HG02970 (cell line): ENCODE results near the gene PHAF1.
A peak's percentile ranks its signal among the peaks of the same experiment; 100 is the strongest.

Experiments
- ATAC-seq: cut with Tn5 transposase; IDR thresholded peaks from one replicate; pipeline ENCODE4 v1.9.1; 2021; ENCODE audit warnings: mild to moderate bottlenecking, moderate library complexity, moderate number of reproducible peaks; ENCODE audit not compliant: unreplicated experiment, low FRiP score

PHAF1 gene

DNA sequence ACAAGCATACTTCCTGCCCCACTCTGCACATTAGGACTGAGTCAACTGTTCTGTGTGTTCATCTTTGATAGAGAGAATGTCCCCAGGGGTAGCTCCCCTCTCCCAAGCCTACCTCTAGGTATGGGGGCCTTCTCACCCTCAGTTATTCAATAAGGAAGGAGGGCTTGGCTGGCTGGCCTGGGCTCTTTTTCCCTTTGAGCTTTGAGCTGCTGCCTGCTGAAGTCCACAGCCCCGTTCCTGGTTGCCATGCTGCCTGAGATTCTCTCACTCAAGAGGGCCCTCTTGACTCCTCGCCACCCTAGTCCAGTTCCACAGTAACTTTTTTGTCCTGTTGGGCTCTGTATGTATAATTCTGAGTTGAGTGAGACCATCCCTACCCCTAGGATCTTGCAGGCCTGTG, 36.0 kb downstream of the PHAF1 start:
- ATAC-seq = no peak

DNA sequence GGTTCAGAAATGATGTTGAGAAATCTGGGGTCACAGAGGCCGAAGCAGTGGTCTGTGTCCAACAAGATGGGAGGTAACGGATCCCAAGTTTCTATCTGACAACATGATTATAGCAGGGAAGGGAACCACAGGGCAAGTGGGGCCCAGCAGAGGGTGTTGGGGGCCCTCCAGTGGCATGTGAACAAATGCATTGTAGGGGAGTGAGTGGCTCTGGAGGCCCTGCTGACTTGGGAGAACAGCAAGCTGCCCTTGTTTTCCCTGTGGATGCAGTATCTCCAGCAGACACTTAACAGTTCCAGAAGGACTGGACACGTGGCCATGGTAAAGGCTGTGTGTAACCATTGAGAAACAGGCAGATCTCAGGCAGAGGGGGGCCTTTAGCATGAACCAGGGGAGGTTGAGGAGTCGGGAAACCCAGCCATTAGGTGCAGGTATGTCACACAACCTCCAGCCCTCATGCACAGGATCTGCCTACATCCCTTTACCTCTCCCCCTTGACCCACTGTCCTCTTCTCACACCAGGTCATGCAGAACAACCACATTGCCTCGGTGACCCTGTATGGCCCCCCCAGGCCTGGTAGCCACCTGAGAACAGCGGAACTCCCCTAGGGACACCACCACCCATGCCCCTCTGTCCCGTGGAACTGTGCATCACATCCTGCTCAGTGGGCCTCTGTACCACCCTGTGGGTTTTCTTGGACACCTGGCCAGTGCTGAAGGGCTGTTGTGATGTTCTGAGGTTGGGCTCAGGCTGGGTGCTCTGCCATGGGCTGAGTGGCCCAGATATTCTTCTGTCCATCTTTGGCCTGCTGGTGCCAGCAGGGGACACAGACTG, 37.0 kb downstream of the PHAF1 start:
- ATAC-seq = no peak

DNA sequence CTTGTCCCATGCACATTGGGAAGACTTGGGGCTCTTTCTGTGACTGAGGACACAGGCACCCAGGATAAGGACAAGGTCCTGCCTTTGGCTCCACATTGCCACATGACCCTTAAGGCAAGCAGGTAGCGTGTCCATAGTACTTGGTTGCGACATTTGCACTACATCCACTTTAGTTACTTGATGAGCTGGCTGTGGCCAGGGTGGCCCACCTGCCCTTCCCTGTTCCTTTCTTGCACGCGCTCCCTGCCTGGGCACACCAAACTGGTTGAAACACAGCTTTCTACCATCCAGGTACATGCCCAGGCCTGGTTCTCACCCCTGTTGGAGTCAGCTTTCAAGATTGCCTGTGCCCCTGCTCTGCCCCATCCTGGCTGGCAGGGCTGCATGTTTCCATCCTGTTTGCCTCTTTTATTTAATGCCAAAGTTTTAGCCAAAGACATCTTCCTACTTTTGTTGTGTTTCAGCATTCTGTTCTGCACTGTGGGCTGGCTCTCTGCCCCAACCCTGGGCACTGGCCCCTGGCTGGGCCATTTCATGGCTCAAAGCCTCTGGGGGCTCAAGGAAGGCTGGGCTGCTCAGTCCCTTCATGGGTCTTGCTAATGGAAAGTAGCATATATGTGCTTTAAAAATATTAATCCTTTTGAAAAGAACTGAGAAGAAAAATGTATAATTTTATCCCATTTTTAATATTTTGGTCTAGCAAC, 37.8 kb downstream of the PHAF1 start:
- ATAC-seq = no peak

DNA sequence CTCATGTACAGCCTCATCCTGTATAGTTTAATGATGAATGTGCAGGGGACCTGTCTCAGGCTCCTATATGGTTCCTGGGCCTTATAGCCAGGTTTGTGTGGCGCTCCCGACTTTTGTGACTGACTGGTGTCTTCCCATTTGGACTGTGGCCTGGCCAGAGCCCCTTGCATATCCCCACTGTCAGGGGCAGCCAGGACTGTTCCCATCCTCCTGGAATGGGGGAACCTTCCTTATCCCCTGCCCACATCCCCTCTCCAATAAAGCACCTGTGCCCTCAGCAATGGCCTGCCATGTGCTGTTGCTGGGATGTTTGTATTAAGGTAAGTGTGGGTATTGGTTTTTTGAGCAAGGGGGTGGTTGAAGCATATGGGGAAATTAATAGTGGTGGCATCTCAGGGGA, 38.5 kb downstream of the PHAF1 start:
- no peak for ATAC-seq

DNA sequence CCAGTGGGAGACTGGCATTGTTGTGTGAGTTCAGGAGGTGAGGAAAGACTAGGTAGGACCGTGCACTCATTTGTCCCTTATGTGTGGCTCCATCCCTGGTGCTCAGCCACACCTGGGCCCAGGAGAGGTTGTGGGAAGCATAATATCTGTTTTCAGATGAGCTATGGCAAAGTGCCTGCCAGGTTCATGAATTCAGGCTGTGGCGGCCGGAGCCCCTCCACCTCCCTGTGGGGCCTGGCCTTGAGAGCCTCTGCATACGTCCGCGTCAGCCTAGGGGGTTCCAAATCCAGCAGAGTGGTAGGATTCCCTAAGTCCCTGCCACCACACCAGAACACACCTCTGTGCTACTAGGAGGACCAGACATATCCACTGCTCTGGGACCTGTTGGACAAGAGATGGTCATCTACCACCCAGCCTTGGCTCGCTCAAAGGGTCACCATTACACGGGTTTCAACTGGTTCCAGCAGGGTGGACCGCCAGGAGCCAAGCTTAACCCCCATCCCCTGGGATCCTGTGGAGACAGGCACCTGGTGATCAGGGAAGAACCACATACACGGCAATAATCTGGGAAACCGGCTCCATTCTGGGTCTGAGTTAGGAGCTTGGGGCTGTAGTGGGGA, 39.0 kb downstream of the PHAF1 start:
- no peak for ATAC-seq

DNA sequence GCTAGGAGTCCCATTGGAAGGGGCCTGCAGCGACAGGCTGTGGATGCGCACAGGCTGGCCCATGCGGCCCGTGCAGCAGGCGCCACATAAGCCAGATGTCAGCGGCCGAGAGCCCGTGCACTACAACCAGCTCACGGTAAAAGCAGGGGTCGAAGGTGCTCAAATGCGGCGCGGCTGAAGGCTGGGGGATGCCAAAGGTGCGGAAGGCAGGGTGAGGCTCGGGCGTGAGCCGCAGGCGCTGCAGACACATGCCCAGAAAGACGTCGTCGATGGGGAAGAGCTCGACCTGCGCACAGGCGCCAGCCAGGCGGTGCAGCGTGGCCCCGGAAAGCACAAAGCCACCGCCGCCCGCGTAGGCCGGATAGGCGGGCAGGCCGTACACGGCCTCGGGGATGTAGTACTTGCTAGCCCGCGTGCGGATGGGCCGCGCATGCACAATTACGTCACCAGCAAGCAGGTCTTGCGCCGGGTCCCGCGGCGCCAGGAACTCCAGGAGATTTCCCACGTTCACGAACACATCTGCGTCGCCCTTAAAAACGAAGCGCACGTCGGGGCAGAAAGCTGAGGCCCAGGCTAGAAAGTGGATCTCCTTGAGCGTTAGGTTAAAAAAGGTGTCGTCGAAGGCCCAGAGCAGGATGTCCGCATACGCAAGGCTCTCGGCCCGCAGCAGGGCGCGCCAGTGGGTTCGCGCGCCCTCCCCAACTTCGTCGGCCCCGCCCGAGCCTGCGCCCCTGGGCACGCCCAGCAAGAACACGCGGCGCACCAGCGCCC, 39.7 kb downstream of the PHAF1 start:
- ATAC-seq = no peak

DNA sequence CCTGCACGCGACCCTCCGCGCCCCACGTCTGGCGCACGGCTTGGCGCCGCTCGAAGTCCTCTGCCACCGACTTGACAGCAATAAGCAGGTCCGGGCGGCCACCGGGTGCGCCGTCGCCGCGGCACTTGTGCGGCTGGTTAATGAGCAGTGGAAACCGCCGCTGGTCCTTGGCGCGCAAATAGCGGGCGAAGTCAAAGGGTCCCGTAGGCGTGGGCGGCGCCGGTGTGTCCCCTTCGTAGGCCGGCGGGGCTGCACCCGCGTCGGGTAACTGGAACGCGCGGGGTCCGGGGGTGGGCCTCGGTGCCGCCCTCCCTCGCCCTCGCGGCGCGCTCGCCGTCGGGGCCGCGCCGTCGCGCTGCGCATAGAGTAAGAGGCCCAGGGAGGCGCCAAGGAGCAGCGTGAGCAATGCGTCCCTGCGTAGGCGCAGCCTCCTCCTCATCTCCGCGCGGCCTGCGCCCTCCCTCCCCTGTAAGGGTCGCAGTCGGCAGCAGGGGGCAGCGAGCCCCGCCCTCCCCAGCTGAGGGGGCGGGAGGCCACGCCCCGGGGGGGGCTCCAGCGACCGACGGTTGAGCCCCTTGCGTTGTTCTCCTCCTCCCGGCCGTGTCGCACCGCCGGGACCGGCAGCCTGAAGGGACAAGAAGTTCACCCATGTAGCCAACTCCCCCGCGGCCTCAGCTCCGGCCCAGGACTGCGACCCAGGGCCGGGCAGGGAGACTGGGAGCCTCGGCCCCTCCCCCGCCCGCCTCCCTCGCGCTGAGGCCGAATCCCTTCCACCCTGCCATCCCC, 40.5 kb downstream of the PHAF1 start:
- ATAC-seq = no peak

DNA sequence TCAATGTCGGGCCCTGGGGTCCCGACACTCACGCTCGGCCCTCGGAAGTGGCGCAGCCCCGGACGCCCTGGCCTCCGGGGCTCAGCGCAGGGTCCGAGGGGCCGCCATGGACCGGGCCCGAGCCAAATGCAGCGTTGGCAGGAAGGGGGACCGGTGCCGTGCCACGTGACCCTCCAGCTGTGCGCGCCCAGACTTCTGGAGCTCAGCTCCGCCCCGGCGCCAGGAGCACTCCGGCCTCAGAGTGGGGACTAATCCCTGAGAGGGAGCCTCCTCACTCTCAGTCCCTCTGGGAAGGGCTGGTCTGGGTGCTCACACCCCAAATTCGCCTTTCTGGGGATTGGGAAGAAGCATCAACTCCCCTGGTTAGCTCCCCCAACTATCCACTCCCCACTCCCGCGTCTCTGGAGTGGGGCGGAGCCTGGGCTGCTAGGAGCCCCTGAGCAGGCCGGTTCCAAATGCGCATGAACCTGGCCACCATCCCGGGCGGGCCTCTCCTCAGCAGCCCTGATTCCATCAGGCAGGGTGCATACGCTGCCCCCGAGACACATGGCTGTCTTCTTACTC, 41.2 kb downstream of the PHAF1 start, which contains the start of gene B3GNT9:
B3GNT9 (minus strand) TSS at position 166 of the 564 bp plus-strand sequence. CDS start 513 bp downstream, outside the sequence.
- ATAC-seq = no peak

DNA sequence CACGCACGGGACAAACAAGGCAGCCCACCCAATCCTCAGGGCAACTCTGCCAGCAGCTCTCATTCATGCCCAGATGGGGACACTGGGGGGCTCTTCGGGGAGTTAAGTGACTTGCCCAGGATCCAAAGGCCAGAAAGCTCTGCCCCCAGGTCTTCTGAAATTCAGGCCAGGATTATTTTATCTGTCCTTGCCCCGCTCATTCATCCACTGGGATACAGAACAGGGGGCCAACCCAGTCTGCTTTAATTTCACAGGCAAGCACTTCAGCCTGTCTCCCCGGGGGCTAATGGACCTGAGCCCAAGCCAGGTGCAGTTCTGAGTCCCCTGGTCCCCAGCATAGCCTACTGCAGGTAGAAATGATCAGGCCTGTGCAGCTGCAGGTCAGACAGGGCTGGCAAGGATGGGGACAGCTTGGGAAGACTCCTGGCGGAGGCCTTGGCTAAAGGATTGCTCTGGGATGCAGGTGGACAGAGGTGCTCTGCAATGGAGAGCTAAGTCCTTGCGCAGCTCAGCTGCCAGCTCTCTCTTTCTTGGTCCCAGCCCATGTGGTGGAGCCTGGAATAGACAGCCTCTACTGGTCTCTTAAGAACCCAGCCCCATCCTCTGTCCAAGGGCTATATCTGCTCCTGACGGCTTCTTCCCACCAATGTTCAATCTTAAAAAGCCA, 41.8 kb downstream of the PHAF1 start:
- no peak for ATAC-seq

DNA sequence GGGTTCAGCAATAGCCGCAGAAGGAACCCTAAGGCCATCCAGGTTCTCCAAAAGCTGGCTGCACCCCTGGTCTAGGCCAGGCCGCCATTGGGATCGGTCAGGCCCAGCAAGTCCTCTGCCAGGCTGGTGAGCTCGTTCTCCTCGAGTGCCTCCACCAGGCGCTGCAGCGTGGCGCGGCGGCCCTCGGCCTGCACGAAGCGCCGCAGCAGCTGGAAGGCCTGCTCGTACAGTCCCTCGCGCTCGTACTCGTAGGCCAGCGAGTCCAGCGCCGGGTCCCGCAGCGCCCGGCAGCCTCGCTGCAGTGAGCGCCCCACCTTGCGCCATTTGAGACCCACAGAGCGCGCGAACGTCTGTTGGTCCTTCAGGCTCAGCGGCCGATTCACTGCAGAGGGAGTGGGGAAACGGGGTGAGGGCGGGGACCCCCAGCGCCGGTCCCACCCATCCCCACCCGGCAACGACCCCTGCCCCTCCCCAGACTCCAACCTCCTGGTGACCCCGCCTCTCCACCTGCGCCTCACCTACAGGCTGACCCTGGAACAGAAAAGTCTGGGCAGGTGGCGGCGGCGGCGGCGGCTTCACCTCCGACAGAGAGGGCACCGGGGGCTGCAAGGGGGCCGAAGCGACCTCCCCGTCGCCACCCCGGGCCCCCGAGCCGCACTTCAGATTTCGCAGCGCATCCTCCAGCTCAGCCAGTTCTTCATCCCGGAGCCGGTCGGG, 45.0 kb downstream of the PHAF1 start:
- ATAC-seq = no peak

DNA sequence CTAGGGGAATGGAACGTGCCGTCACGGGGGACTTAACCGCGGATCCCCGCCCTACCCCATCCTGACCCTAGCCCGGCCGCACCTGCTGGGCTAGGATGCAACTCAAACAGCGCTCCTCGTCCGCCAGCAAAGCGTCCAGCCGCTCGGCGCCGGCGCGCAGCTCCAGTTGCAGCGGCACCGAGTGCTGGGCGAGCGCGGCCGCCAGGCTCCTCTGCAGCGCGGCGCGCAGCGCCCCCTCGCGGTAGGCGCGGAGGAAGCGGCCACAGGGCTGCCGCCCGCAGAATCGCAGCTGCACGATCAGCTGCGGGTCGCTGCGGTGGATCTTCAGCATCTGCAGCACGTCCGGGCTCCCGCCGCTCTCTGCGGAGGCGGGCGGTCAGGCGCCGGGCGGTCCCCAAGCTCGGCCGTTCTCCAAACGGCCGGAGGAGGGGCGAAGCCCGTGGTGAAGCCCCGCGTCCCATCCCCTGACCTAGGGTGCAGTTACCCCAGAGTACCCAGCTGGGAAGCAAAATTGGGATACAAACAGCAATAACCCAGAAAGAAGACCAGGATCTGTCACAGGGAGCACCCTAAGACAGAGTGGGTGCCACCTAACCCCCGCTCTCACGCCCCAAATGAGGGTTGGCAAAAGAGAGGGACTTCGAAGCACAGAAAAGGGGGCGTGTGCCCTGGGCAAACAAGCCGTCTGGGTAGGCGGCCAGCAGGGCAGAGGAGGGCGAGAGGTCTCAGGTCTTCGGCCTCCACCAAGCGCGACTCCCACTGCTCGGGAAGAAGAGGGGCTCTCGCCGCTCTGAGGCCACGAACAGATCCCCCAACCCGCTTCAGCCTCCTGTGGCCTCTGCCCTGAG, 45.8 kb downstream of the PHAF1 start:
- ATAC-seq = no peak

DNA sequence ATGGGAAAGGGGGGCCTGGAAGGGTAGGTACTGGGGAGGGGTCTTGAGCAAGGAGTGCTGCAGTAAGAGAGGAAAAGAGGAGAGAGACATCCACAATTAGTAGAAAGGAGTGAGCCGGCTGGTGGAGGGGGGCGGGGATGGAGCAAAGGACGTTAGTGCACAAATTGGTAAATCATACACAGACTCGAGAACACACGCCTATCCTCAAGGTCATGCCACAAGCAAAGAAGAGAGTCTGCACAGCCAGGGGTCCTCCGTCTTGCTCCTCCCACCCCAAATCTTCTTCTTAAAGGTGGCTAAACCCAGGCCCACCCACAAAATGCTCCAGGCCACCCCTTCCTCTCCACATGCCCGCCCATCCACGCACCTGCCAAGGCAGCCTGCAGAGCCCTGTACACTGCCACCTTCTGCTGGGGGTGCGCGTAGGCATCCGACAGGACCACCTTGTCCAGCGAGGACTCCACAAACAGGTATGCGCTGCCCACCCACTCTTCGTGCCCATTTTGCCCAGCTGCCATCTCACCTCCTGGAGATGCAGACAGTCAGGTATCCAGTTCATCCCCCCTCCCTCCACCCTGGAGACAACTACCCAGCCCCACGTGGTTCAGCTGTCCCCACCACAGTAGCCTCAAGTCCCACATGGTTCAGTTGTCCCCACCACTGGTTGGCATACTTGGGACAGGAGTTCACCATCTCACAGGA, 46.6 kb downstream of the PHAF1 start:
- no peak for ATAC-seq

DNA sequence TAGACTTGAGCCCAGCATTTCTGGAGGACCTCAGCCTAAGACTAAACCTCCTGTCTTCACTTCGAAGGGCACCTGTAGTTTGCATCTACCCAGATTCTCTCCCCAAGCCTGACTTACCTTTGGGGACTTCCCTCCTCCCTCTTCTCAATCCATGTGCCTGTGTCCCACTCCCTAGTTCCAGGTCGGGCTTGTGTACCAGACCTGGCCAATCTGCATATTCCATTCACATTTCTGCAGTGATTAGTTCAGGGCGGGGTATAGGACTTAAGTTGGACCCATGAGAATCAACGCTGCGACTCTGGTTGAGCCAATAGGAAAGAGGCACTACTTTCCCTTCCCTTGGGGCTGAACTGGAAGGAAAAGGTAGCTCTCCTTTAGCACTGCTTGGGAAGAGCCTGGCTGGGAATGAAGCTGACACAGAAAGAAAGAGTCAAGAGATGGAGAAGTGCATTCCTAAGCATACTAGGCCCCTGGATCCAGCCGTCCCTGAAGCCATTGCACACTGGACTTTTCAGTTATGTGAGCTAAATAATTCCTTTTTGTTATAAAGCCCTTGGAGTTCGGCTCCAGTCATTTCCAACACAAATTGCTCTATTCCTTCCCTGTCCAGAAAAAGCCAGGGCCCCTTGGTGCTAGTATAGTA, 47.5 kb downstream of the PHAF1 start:
- no peak for ATAC-seq

DNA sequence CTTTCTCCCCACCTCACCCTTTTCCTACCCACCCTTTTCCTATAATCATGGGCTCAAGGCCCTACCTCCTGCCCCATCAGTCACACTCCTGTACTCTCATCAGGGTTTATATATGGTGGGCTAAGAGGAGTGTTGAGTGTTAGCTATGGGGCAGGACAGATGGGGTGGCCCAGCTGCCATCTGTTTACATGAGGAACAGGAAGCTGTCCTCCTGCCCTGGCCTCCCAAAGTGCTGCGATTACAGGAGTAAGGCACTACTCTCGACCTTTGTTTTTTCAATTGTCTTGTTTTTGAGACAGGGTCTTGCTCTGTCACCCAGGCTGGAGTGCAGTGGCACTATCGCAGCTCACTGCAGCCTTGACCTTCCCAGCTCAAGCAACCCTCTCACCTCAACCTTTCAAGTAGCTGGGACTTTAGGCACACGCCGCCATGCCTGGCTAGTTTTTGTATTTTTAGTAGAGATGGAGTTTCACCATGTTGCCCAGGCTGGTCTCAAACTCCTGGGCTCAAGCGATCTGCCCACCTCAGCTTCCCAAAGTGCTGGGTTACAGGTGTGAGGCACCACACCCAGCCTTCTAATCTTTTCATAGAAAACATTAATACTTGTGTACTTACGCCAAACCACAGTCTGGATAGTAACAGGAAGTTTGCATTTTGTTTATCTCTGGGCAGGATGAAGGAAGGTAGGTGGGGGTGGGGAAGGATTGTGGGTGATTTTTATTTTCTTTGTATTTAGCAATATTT, 48.3 kb downstream of the PHAF1 start:
- no peak for ATAC-seq

DNA sequence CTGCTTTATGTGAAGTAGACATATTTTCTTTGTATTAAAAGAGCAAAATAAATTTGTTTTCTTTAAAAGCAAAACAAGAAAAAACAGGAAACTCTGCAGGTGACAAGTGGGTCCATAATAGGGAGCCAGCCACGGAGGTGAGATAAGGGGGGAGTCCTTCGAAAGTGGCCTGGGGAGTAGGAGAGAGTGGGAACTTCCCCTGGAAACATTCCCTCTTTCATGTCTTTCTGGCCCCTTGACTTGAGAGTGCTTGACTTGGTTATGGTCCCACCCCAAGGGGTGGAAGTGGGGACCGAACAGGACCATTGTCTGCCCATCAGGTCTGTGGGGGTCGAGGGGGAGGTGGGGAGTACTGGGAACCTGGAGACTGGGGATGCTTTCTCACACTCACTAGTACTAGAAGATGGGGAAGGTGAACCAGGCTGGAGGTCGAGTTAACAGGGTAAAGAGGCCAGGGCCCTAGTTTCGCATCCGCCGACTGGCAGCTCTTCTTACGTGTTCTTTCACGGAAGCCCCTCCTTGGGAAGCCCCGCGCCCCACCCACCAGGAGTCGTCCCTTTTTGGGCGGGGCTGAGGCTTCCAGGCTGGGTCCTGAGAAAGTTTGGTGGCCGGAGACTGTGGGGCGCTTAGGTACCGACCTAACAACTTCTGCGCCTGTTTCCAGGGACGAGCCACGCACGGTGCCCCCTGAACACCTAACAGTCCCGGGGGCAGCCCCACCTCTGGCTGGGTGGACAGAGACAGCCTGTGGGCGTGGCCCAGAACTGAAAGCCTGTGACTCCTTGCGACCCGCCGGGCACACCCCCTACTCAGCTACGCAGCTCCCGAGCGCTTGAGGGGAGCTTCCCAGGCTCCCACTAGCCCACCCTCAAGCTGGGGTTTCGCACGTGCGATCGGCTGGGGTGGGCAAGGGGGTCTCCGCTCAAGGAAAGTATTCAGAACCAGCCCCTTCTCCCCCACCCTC, 49.2 kb downstream of the PHAF1 start:
- peak; percentile 42 for ATAC-seq
